GM21619 (cell line): ENCODE measurements around the gene PPP1R16B.

Source experiments
- ATAC-seq: cut with Tn5 transposase; IDR thresholded peaks from one replicate; pipeline ENCODE4 v1.9.1; 2021; ENCODE audit not compliant: unreplicated experiment

The PPP1R16B gene

GRCh38 chr20:38805502-38805957 is at the start of gene PPP1R16B:
Gene PPP1R16B (plus strand): TSS chr20:38805697. CDS start chr20:38835926, 30,229 bp downstream.
- ATAC-seq, result peak; percentile 45

GRCh38 chr20:38757145-38757775 is 48.2 kb upstream of the PPP1R16B start:
- no peak for ATAC-seq

- ATAC-seq, result no peak
Observed at GRCh38 chr20:38759106-38759505, 46.4 kb upstream of the PPP1R16B start.

- no peak for ATAC-seq
Observed at GRCh38 chr20:38760978-38761377, 44.5 kb upstream of the PPP1R16B start.

GRCh38 chr20:38762174-38762573 is 43.3 kb upstream of the PPP1R16B start:
- ATAC-seq, result no peak

GRCh38 chr20:38763616-38764015 is 41.9 kb upstream of the PPP1R16B start:
- ATAC-seq, result no peak

GRCh38 chr20:38764567-38765318 is 40.8 kb upstream of the PPP1R16B start:
- no peak for ATAC-seq

- ATAC-seq, result no peak
Observed at GRCh38 chr20:38766071-38766470, 39.4 kb upstream of the PPP1R16B start.

GRCh38 chr20:38769376-38770295 is 35.9 kb upstream of the PPP1R16B start:
- ATAC-seq, result no peak

- ATAC-seq, result no peak
Observed at GRCh38 chr20:38770546-38770945, 35.0 kb upstream of the PPP1R16B start.

GRCh38 chr20:38770970-38771369 is 34.5 kb upstream of the PPP1R16B start:
- no peak for ATAC-seq

- no peak for ATAC-seq
Observed at GRCh38 chr20:38771621-38772020, 33.9 kb upstream of the PPP1R16B start.

- no peak for ATAC-seq
Observed at GRCh38 chr20:38774167-38774566, 31.3 kb upstream of the PPP1R16B start.

- no peak for ATAC-seq
Observed at GRCh38 chr20:38776363-38776762, 29.1 kb upstream of the PPP1R16B start.

- ATAC-seq, result no peak
Observed at GRCh38 chr20:38779247-38780097, 26.0 kb upstream of the PPP1R16B start.

- ATAC-seq, result no peak
Observed at GRCh38 chr20:38782275-38782674, 23.2 kb upstream of the PPP1R16B start.

- ATAC-seq, result no peak
Observed at GRCh38 chr20:38787870-38788269, 17.6 kb upstream of the PPP1R16B start.

- ATAC-seq, result no peak
Observed at GRCh38 chr20:38789503-38790199, 15.8 kb upstream of the PPP1R16B start.

- no peak for ATAC-seq
Observed at GRCh38 chr20:38790200-38791053, 15.1 kb upstream of the PPP1R16B start.
